Suprapubic skin (tissue), 4 donors: ENCODE measurements around the gene LHFPL3.

Experiments
- EP300 ChIP-seq: sonication (generic); formaldehyde crosslinking; IDR thresholded peaks from one replicate; pipeline ENCODE4 v1.6.1; 2017; ENCODE audit warnings: antibody characterized with exemption
- POLR2AphosphoS5 ChIP-seq, 3 donors: sonication (generic); formaldehyde crosslinking; IDR thresholded peaks; one replicate each; pipeline ENCODE4 v1.6.1; 2017; ENCODE audit warnings: antibody characterized with exemption in 3 of 3
- TF ChIP-seq, protein P1 (sequence below), 2 donors: fragments of 200-600 bp in 1 of 2; fragments of 450-650 bp in 1 of 2; sonication (generic) in 1 of 2; IDR thresholded peaks; one replicate each; pipeline ENCODE4 v1.5.1; 2016 to 2019; ENCODE audit warnings: antibody characterized with exemption in 2 of 2, mild to moderate bottlenecking in 1 of 2, moderate library complexity in 1 of 2

DNA sequence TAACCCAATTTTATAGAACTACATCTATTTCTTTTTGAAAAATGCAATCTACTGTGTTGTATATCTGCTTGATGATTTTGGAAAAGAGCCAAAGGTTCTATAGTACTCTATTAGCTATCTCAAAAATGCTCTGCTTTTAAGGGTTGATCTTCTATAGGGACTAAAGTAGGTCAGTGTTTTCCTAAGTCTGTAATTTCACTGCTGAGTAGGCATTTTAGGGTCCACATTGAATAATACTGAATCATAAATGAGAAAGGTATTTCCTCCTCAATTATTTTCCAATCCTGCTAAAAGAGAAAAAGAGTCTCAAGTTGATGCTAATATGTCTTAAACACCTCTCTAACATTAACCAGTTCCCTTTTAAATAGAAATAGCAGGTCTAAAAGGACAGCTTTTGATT is 244.2 kb downstream of the LHFPL3 start:
- TF ChIP-seq EP300 (no peak), POLR2AphosphoS5 (IDR thresholded peaks at IDR 0.05) (no peak)
- TF ChIP-seq, protein P1, sequence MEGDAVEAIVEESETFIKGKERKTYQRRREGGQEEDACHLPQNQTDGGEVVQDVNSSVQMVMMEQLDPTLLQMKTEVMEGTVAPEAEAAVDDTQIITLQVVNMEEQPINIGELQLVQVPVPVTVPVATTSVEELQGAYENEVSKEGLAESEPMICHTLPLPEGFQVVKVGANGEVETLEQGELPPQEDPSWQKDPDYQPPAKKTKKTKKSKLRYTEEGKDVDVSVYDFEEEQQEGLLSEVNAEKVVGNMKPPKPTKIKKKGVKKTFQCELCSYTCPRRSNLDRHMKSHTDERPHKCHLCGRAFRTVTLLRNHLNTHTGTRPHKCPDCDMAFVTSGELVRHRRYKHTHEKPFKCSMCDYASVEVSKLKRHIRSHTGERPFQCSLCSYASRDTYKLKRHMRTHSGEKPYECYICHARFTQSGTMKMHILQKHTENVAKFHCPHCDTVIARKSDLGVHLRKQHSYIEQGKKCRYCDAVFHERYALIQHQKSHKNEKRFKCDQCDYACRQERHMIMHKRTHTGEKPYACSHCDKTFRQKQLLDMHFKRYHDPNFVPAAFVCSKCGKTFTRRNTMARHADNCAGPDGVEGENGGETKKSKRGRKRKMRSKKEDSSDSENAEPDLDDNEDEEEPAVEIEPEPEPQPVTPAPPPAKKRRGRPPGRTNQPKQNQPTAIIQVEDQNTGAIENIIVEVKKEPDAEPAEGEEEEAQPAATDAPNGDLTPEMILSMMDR (IDR thresholded peaks at IDR 0.05): no peak
